ENCODE measurements around the gene TMEM18.

The TMEM18 gene

GRCh38 chr2:618005-618404 lies 59.2 kb downstream of the TMEM18 start:
- no peak for DNase-seq (ENCODE audit: low spot score)

Data from globus pallidus (tissue), 1 donor.